ENCODE results near the gene PCID2.

PCID2 gene

GRCh38 chr13:113186061-113186900 is 22.2 kb downstream of the PCID2 start:
- DNase-seq, result no peak

- DNase-seq, result no peak
Observed at GRCh38 chr13:113184568-113185440, 23.7 kb downstream of the PCID2 start.

DNA sequence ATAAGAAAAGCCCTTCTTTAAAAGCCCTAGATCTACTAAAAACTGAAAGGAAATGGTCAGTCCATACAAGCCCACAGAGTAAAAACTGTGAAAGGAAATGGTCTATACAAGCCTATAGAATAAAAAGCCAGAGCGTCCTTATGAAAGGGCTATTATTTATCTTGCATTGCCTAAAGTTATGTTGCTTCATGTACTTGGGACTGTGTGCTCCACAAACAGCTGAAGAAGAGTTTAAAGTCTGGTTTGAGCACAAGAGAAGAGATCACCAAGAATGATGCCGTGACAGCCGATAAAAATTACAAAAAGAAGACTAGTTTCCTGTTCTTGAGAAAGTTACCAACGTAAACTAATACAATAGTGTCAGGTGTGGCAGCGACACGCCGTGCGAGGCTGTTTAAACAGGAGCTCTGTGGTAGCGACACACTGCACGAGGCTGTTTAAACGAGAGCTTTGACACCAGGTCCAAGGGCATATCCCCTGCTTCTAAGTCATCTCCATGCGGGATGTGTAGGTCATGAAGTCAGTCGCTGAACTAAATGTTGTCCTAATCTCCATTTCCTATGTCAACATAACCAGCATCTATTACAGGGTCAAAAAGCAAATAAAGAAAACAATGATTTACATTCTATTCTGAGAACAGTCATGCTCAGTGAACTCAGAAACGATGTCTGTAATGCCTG is 24.9 kb downstream of the PCID2 start:
- no peak for DNase-seq

DNA sequence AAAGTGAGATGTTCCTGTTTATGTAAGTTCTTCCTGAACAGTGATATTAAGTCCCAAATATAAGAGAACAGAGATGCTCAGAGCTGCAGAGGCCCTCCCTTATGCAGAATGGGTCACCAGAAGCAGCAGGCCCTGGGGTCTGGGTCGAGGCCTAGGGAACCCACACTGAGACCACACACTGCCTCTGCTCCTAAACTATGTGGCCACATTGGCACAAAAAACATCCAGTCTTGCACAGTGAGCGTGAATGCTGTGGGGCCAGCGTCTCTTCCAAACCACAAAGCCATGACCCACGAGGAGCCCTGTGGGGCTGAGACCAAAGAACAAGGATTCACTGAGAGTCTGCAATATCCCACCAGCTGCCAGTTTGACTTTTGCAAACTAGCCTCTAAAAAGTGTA is 26.4 kb downstream of the PCID2 start:
- DNase-seq, result no peak

DNA sequence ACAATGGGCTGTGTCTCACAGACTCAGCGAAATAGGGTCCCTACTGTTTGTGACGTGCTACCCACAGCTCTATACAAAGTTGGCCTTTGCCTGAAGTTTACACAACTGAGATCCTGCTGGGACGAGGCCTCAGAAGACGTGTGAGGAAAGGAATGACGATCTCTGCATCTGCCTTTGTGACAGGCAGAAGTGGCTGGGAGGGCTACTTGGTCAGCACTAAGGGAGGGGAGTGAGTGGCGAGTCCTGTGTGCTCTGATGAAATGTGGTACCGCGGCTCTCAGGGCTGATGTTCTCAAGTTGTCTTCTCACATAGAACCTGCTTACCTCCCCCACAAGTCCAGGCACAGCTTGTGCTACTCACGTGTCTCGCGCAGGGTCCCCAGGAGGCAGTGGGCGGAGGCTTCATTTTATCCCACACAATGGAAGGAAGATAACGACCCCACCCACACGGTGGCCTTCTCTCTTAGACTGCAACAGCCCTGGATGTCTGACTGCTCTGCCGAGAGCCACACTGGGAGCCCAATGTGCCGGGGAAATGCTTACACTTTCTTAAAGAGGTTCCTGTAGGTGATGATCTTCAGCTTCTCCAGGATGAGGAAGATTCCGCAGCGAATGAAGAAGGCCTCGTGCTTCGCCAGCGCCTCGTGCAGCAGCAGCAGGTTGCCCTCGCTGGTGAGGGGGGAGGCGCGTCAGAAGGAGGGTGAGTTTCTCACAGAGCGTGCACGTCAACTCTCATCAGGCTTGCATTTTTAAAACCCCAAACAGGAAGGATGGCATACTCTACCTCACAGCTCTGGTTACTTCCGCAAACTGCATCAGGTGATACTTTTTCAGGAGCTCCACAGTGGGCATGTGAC is 28.9 kb downstream of the PCID2 start:
- DNase-seq, result no peak

DNA sequence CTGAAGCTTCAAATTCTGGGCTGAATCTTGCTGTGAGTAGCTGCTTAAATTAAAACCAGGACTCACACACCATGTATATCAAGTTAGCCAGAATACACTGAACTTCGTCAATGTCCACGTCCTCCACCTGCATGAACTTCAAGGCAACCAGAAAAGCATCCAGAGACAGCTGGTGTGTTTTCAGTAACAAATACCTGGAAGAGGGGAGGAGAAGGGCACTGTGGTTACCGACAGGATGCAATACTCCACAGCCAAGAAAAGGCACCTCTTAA is 29.6 kb downstream of the PCID2 start:
- no peak for DNase-seq

GRCh38 chr13:113178070-113178895 is 30.2 kb downstream of the PCID2 start:
- no peak for DNase-seq

DNA sequence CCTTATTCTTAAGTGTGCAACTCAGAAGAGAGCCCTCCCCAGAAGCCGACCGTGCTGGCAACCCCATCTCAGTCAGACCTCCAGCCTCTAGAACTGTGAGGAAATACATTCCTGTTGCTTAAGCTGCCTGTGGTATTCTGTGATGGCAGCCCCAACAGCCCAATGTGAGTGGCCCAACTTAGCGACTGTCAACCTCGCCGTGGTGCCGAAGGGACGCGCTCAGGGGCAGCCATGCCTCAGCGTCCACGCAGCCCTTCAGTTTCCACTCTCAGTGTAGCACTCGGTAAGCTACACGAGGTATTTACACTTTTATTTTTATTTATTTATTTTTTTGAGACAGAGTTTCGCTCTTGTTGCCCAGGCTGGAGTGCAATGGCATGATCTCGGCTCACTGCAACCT is 31.6 kb downstream of the PCID2 start:
- no peak for DNase-seq

DNA sequence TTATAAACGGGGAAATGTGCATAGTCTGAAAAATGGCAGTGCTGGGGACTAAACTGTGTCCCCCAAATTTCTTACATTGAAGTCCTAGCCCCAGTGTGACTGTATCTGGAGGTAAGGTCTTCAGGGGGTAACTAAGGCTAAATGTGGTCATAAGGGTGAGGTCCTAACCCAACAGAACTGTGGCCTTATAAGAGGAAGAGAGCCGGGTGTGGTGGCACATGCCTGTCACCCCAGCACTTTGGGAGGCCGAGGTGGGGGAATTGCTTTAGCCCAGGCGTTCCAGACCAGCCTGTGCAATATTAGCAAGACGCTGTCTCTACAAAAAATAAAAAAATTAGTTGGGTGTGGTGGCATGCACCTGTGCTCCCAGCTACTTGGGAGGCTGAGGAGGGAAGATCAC is 32.2 kb downstream of the PCID2 start:
- DNase-seq, result no peak

- DNase-seq, result no peak
Observed at GRCh38 chr13:113172419-113172926, 36.0 kb downstream of the PCID2 start.

DNA sequence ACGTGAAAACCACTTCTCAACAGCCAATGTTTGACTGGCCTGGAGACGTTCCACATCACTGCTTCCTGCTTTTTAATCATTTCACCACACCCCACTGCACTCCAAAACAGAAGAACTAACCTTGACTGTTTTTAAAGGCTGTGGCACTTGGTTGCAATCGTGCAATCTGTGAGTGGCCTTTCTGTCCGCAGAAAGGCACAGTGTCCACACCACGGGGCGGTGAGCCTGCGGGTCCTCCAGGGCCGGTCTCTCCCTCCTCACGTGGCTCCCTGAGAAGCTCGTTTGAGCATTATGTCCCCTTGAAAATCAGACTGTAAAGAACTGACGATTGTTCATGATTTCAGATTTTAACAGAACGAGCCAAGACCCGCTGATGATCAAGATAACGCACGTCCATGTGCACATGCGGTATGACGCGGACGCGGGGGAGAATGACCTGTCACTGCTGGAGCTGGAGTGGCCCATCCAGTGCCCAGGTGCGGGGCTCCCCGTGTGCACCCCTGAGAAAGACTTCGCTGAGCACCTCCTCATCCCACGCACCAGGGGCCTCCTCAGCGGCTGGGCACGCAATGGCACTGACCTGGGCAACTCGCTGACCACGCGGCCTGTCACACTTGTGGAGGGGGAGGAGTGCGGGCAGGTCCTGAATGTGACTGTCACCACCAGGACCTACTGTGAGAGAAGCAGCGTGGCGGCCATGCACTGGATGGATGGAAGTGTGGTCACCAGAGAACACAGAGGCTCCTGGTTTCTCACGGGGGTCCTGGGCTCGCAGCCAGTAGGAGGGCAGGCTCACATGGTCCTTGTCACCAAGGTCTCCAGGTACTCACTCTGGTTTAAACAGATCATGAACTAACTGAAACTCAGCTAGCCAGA is 37.0 kb downstream of the PCID2 start:
- DNase-seq, result no peak

DNA sequence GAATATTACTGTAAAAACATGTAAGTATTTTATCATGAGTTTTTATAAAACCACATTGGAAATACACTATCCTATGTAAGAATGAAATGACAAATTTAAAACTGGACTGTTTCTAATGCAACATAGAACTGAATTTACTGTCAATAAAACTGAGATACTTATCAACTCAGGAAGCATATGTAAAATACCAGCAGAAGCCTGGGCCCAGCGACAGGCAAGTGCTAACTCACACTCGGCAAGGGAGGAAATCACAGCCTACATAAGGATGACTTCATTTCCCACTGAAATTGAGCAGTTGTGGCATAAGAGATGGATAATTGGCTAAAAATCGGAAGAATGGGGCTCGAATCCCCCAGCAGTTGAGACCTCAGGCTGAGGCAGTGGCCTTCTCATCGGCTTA is 38.0 kb downstream of the PCID2 start:
- no peak for DNase-seq

- no peak for DNase-seq
Observed at GRCh38 chr13:113169277-113170272, 38.9 kb downstream of the PCID2 start.

- DNase-seq, result no peak
Observed at GRCh38 chr13:113168211-113168610, 40.3 kb downstream of the PCID2 start.

- no peak for DNase-seq
Observed at GRCh38 chr13:113167575-113167974, 40.9 kb downstream of the PCID2 start.

DNA sequence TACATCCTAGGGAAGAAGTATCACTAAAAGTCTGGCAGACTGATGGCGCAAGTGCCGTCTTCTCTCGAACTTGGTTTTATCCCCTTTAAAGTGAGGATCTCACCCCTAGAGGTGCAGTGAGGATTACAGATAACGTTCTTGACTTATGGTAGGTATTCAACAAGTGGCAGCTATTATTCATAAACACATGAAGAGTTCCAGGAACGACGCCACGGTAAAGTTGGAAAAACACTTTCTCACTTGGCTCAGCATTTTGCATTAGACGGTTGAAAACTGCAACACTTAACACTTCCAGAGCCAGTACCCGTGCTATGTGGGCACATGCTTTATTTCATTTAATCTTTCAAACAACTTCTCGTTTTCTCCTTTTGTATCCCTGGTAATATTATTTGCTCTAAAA is 41.3 kb downstream of the PCID2 start:
- DNase-seq, result no peak

DNA sequence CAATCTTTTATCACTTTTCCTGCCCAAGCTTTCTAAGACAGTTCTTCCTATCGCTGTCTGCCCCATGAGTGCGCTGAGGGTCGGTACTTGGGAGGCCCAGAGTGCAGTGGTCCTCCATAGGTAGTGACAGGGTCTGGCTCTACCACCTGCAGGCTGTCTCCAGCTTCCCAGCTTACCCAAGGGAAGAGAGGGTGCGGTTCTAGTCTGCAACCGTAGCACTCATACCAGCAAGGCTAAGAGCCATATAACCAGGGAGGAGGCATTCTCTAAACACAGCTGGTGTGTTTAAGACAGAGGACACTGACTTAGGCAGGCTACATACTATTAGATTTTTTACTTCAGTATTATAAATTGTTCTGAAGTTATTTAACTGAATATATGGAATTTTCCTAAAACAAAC is 41.8 kb downstream of the PCID2 start:
- DNase-seq, result no peak

- DNase-seq, result no peak
Observed at GRCh38 chr13:113166266-113166665, 42.2 kb downstream of the PCID2 start.

- no peak for DNase-seq
Observed at GRCh38 chr13:113164492-113164891, 44.0 kb downstream of the PCID2 start.

Measured in NCI-H187 treated with DMSO at 0.1 percent for 48 hours (cell line).